K562 (cell line): ENCODE measurements around the gene USP5. TPM values are rescaled to one million over a fixed set of nuclear protein-coding genes. Genes with fewer than 3 reads are reported as not detected.

Experiments
- BACH1 ChIP-seq: fragments of 200-800 bp; sonication (Bioruptor generic); IDR thresholded peaks from 2 replicates; pipeline ENCODE4 v1.6.1; 2016; ENCODE audit warnings: missing genetic modification characterization, missing compliant biosample characterization
- BMI1 ChIP-seq: fragments of 150-350 bp; IDR thresholded peaks from 2 replicates; pipeline ENCODE4 v1.6.1; 2014; ENCODE audit warnings: low read length
- HDAC2 ChIP-seq: fragments of 450-650 bp; IDR thresholded peaks from 2 replicates; pipeline ENCODE4 v1.6.1; 2016; ENCODE audit warnings: mild to moderate bottlenecking
- HMG20A ChIP-seq: fragments of 450-650 bp; formaldehyde crosslinking; conservative IDR thresholded peaks from 2 replicates; pipeline ENCODE4 v1.4.0; 2020; ENCODE audit warnings: mild to moderate bottlenecking, mixed read lengths
- KDM2B ChIP-seq: fragments of 250-450 bp; sonication (Bioruptor Pico); IDR thresholded peaks from 2 replicates; pipeline ENCODE4 v1.8.0; 2021; ENCODE audit warnings: mild to moderate bottlenecking, moderate library complexity
- NBN ChIP-seq: fragments of 450-650 bp; IDR thresholded peaks from 2 replicates; pipeline ENCODE4 v1.6.1; 2016; ENCODE audit warnings: low read depth, mild to moderate bottlenecking
- NRF1 ChIP-seq, 2 experiments: fragments of 450-650 bp; IDR thresholded peaks in 1 of 2; conservative IDR thresholded peaks in 1 of 2; 2 replicates each; pipeline ENCODE4 v1.6.1; 2014; ENCODE audit warnings: mild to moderate bottlenecking in 2 of 2
- PATZ1 ChIP-seq: fragments of 250-450 bp; sonication (Bioruptor Pico); IDR thresholded peaks from 2 replicates; pipeline ENCODE4 v1.5.0; 2020; ENCODE audit warnings: mild to moderate bottlenecking, borderline replicate concordance
- RBM22 ChIP-seq: fragments of 200-400 bp; formaldehyde crosslinking; IDR thresholded peaks from 2 replicates; pipeline ENCODE4 v1.6.1; 2018; ENCODE audit warnings: low read length, low read depth; ENCODE audit not compliant: poor library complexity, severe bottlenecking
- RBM34 ChIP-seq: fragments of 200-400 bp; formaldehyde crosslinking; IDR thresholded peaks from 2 replicates; pipeline ENCODE4 v1.6.1; 2018; ENCODE audit warnings: low read length, borderline replicate concordance; ENCODE audit not compliant: insufficient read depth
- SAFB ChIP-seq: fragments of 200-400 bp; formaldehyde crosslinking; IDR thresholded peaks from 2 replicates; pipeline ENCODE4 v1.6.1; 2017; ENCODE audit warnings: low read depth, low read length, borderline replicate concordance
- SETDB1 ChIP-seq: IDR thresholded peaks from one replicate; pipeline ENCODE4 v1.6.1; 2012; ENCODE audit warnings: low read length, control low read depth, inconsistent platforms
- SMARCE1 ChIP-seq: fragments of 450-650 bp; IDR thresholded peaks from 2 replicates; pipeline ENCODE4 v1.7.1; 2016; ENCODE audit warnings: mild to moderate bottlenecking
- SMC3 ChIP-seq: conservative IDR thresholded peaks from 2 replicates; pipeline ENCODE4 v1.6.1; 2011; ENCODE audit warnings: low read depth, low read length, improper control_type of control experiment; ENCODE audit not compliant: insufficient read depth
- SRSF7 ChIP-seq: fragments of 200-400 bp; formaldehyde crosslinking; optimal IDR thresholded peaks from 2 replicates; pipeline ENCODE3; 2017; ENCODE audit warnings: mild to moderate bottlenecking, low read depth, low read length
- TAF1 ChIP-seq: IDR thresholded peaks from 2 replicates; pipeline ENCODE4 v1.6.1; 2011; ENCODE audit warnings: mild to moderate bottlenecking, low read length, moderate library complexity; ENCODE audit not compliant: insufficient read depth, control insufficient read depth, severe bottlenecking; ENCODE audit errors: extremely low read depth
- TEAD2 ChIP-seq: fragments of 450-650 bp; IDR thresholded peaks from 2 replicates; pipeline ENCODE4 v1.6.1; 2016; ENCODE audit warnings: missing genetic modification characterization, control low read depth, missing compliant biosample characterization
- ZNF253 ChIP-seq: fragments of 250-450 bp; sonication (Bioruptor Pico); conservative IDR thresholded peaks from 2 replicates; pipeline ENCODE4 v1.6.1; 2021; ENCODE audit warnings: mild to moderate bottlenecking
- ZNF436 ChIP-seq: fragments of 250-450, 450-650 bp; sonication (Bioruptor Pico); formaldehyde crosslinking; IDR thresholded peaks from 2 replicates; pipeline ENCODE4 v1.7.0; 2020; ENCODE audit warnings: mild to moderate bottlenecking
- ZNF655 ChIP-seq: fragments of 250-450 bp; sonication (Bioruptor Pico); IDR thresholded peaks from 2 replicates; pipeline ENCODE4 v1.5.0; 2021
- ZNF696 ChIP-seq: fragments of 250-450 bp; sonication (Bioruptor Pico); conservative IDR thresholded peaks from 2 replicates; pipeline ENCODE4 v1.4.0; 2020; ENCODE audit warnings: mild to moderate bottlenecking, moderate library complexity
- polyA plus RNA-seq, 8 experiments: library from polyadenylated mRNA; depleted of rRNA in 4 of 8; stranded (reverse) in 5 of 8; unstranded in 3 of 8; fragments of >200 nt; fragmentation: Nextera tagmentation in 2 of 8; fragmentation: Illumina TruSeq in 1 of 8; extraction: Ambion mirVana in 2 of 8; extraction: Trizol in 1 of 8; gene quantifications; 2 replicates each; pipeline versions ENCODE4 v1.2.1 to v1.2.3, GENCODE V29; 2011 to 2014; ENCODE audit warnings: inconsistent platforms in 1 of 8, missing spikeins in 1 of 8
- total RNA-seq, 7 experiments: library from RNA; depleted of rRNA in 6 of 7; stranded (reverse); fragments of >200 nt in 6 of 7; fragmentation: Illumina TruSeq in 2 of 7; extraction: Trizol in 2 of 7; gene quantifications; 2 replicates each; pipeline versions ENCODE4 v1.2.1 to v1.2.3, GENCODE V29; 2011 to 2021; ENCODE audit warnings: low replicate concordance in 1 of 7
- TF ChIP-seq, protein P1 (sequence below): fragments of 250-450 bp; sonication (Bioruptor Pico); IDR thresholded peaks from 2 replicates; pipeline ENCODE4 v1.8.0; 2021; ENCODE audit warnings: borderline replicate concordance, mild to moderate bottlenecking, moderate library complexity; ENCODE audit not compliant: poor library complexity, severe bottlenecking
- TF ChIP-seq, protein P2 (sequence below): fragments of 450-650 bp; IDR thresholded peaks from 2 replicates; pipeline ENCODE4 v1.6.1; 2016; ENCODE audit warnings: missing biosample characterization, missing genetic modification characterization

USP5 gene
- total and polyA plus RNA-seq, 9 of the 15 experiments (the other 6 are each of a cell fraction or from before 2014, with no cell fraction given) = 1.4 to 107 (median 48.6) TPM

- TF ChIP-seq, protein P1, sequence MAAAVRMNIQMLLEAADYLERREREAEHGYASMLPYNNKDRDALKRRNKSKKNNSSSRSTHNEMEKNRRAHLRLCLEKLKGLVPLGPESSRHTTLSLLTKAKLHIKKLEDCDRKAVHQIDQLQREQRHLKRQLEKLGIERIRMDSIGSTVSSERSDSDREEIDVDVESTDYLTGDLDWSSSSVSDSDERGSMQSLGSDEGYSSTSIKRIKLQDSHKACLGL = no peak
- no peak for TF ChIP-seq RBM34
- no peak for TF ChIP-seq SMARCE1
- TF ChIP-seq SMC3 = no peak
- TF ChIP-seq TEAD2 (tag) = no peak
- TF ChIP-seq BMI1 = no peak
- TF ChIP-seq BACH1 (tag) = no peak
- no peak for TF ChIP-seq PATZ1 (CRISPR knock-in tag)
- peak; percentile 97 for TF ChIP-seq RBM22
- TF ChIP-seq SAFB = no peak
- no peak for TF ChIP-seq ZNF436 (CRISPR knock-in tag)
- no peak for TF ChIP-seq HDAC2
- peak; percentile 82 to 85 for TF ChIP-seq NRF1 (conservative IDR thresholded peaks at IDR 0.05 in 1 of 2, IDR thresholded peaks at IDR 0.05 in 1 of 2)
- no peak for TF ChIP-seq ZNF696 (CRISPR knock-in tag)
- no peak for TF ChIP-seq HMG20A (CRISPR knock-in tag)
- no peak for TF ChIP-seq ZNF253 (CRISPR knock-in tag)
- no peak for TF ChIP-seq KDM2B (CRISPR knock-in tag)
- TF ChIP-seq NBN = no peak
- no peak for TF ChIP-seq ZNF655 (CRISPR knock-in tag)
- peak; percentile 89 for TF ChIP-seq TAF1
- TF ChIP-seq SRSF7 = no peak
- TF ChIP-seq, protein P2, sequence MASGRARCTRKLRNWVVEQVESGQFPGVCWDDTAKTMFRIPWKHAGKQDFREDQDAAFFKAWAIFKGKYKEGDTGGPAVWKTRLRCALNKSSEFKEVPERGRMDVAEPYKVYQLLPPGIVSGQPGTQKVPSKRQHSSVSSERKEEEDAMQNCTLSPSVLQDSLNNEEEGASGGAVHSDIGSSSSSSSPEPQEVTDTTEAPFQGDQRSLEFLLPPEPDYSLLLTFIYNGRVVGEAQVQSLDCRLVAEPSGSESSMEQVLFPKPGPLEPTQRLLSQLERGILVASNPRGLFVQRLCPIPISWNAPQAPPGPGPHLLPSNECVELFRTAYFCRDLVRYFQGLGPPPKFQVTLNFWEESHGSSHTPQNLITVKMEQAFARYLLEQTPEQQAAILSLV (tag) = no peak
- no peak for TF ChIP-seq SETDB1
Measured at GRCh38 chr12:6867413-6868210, 15.7 kb downstream of the USP5 start, which contains the start of gene TPI1 (continued).
